HPDE6-E6E7 (cell line): Measurements from ENCODE around the gene ETV6.

Experiments
- DNase-seq: peaks from one replicate; pipeline ENCODE4 v3.0.0; 2011; ENCODE audit warnings: missing footprints; ENCODE audit errors: extremely low spot score

Gene ETV6

GRCh38 chr12:11645391-11645790 is 4.1 kb upstream of the ETV6 start:
- no peak for DNase-seq

- DNase-seq: peak; percentile 81
Observed at GRCh38 chr12:11648514-11649412, 711 bp upstream of the ETV6 start.

- no peak for DNase-seq
Observed at GRCh38 chr12:11650286-11651281, 1.1 kb downstream of the ETV6 start.

- no peak for DNase-seq
Observed at GRCh38 chr12:11651381-11651780, 1.9 kb downstream of the ETV6 start.

- no peak for DNase-seq
Observed at GRCh38 chr12:11651785-11652184, 2.3 kb downstream of the ETV6 start.

GRCh38 chr12:11652351-11653040 is 3.0 kb downstream of the ETV6 start:
- DNase-seq: no peak

- DNase-seq: no peak
Observed at GRCh38 chr12:11653215-11653753, 3.8 kb downstream of the ETV6 start.

GRCh38 chr12:11654338-11654737 is 4.9 kb downstream of the ETV6 start:
- no peak for DNase-seq

GRCh38 chr12:11654802-11655201 is 5.3 kb downstream of the ETV6 start:
- no peak for DNase-seq

GRCh38 chr12:11655842-11656241 is 6.4 kb downstream of the ETV6 start:
- DNase-seq: no peak

- no peak for DNase-seq
Observed at GRCh38 chr12:11656550-11656949, 7.1 kb downstream of the ETV6 start.

- no peak for DNase-seq
Observed at GRCh38 chr12:11657511-11657910, 8.0 kb downstream of the ETV6 start.

- no peak for DNase-seq
Observed at GRCh38 chr12:11658791-11659190, 9.3 kb downstream of the ETV6 start.

GRCh38 chr12:11660624-11661023 is 11.2 kb downstream of the ETV6 start:
- DNase-seq: no peak

GRCh38 chr12:11661491-11662089 is 12.1 kb downstream of the ETV6 start:
- no peak for DNase-seq

GRCh38 chr12:11662369-11662768 is 12.9 kb downstream of the ETV6 start:
- no peak for DNase-seq

GRCh38 chr12:11663130-11663529 is 13.7 kb downstream of the ETV6 start:
- DNase-seq: no peak

- DNase-seq: no peak
Observed at GRCh38 chr12:11664101-11664500, 14.6 kb downstream of the ETV6 start.

GRCh38 chr12:11666131-11667050 is 16.9 kb downstream of the ETV6 start:
- DNase-seq: no peak

- DNase-seq: no peak
Observed at GRCh38 chr12:11667171-11667570, 17.7 kb downstream of the ETV6 start.
